ENCODE results near the gene PVALEF.

- TF ChIP-seq CTCF (IDR thresholded peaks at IDR 0.05) = no peak
- TF ChIP-seq POLR2A (IDR thresholded peaks at IDR 0.05) = no peak
These were observed 2.1 kb upstream of the PVALEF start for GRCh38 chr17:81163051-81163695.
